Left renal pelvis (tissue), 4 donors: Measurements from ENCODE around the gene CLPSL2. TPM values are rescaled to one million over a fixed set of nuclear protein-coding genes. Genes with fewer than 3 reads are reported as not detected.
"Not testable (repeated sequence)": the region's sequence is repeated elsewhere in the genome, so short reads cannot be mapped to it uniquely, and the experiment has no call there.

Source experiments
- DNase-seq, 4 donors: peaks; one replicate each; pipeline ENCODE4 v3.0.0-alpha.2; 2013; ENCODE audit warnings: low read depth in 4 of 4, low spot score in 3 of 4
- polyA plus RNA-seq, 4 donors: library from polyadenylated mRNA; unstranded; fragments of 120-200 nt; gene quantifications; one replicate each; pipeline ENCODE4 v1.2.1, GENCODE V29; 2013; ENCODE audit not compliant: insufficient read length in 4 of 4

CLPSL2 gene, protein sequence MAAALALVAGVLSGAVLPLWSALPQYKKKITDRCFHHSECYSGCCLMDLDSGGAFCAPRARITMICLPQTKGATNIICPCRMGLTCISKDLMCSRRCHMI
- under 1 TPM in 2 of 4 donors, not detected in 2; 0.40 to 0.52 TPM for polyA plus RNA-seq

DNA sequence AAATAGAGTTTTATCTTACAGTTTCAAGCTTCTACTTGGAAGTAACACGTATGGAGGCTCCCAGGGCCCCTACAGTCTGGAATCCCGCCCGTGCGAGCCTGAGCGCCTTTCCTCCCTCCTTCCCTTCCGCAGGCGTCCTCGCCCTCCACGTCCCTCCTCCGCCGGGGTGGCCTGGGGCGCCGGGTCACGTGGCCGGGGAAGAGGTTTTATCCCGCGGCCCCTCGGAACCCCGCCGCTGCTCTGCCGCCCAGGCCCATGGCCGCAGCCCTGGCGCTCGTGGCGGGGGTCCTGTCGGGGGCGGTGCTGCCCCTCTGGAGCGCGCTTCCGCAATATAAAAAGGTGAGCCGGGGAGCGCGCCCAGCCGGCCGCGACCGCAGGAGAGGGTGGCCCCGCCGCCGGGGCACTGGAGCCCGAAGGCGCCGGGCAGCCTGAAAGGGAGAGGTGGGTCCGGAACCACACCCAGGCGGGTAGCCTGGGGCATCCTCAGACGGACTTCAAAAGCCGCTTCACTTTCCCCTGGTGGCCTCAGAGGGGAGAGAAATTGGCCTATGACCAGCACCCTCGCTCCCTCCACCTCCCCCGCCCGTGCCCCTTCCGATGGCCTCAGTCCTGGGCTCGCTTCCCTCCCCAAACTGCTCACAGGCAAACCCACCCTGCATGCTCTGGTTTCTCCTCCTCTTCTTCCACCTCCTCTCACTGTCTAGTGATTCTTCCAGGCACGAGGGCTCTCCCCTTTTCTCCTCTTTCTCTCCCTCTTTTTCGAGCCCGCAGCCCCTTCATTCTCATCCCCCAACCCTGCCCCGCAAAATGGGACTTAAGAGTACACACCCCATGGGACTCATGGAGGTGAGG lies at the start of gene CLPSL2:
Gene CLPSL2 (plus strand): TSS at position 235 of the 852 bp plus-strand sequence. CDS start 21 bp downstream, at position 256.
- peak in 1 of 4 donors; percentile 18 for DNase-seq

DNA sequence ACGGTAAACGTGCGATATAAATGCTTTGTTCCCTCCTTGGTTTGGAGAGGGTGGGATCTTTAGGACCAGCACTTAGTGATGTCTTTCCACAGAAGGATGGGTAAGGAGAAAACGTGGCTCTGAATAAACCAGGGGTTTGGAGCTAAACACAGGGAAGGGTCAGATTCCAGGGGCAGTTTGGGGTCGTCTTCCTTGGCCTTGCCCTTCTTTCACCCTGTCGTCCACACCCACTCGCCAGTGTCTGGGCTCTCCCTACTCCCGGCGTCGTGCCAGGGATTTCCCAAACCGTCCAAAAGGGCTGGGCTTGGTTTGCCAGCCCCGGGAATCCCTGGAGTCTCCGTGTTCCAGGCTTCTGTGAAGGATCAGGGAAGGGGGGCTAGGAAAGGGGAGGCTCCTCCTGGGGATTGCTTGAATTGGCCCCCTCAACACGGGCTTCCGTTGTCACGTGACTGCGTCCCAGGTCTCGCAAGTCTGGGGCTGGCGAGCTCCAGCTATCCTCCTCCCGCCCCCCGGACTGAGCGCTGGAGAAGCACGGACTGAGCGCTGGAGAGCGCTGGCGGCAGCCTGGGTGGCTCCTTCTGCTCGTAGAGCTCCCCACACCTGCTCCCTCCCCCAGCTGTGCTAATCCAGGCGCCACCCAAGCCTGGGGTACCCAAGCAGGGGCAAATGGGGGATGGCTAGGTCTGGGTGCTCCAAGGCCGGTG lies 49.0 kb upstream of the CLPSL2 start:
- DNase-seq = peak; percentile 56 to 67 (median 64)

DNA sequence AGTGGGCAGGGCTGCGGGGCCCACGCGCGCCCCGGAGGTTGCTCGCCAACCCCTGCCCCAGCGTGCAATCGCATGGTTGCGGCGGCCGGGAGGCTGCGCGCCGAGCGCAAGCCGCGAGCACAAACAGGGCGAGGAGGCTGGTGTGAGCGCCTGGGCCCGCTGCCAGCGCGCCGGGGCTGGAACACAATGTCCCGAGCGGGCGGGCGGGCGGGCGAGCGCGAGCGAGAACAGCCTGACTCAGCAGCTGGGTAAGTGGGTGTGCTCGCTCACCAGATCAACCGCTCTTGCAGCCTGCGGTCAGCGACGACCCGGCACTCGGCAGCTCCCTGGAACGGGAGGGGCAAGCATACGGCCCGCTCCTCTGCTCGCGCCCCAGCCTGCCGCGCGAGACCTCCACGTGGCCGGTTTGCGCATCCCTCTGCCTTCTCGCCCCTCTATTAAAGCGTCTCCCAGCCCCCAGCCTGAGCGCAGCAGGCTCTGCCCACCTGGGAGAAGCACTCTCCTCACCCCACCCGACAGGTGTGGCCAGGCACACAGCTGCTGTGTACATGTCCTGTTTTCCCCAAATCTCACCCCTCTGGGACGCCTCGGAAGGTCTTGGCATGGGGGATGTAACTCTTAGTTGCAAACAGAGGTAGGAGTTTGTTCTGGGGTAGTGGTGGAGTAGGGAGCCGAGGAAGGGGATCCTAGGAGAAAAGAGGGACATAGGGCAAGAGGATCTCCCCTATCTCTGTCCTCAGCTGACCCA lies 48.3 kb upstream of the CLPSL2 start:
- peak; percentile 62 to 68 (median 64) for DNase-seq

DNA sequence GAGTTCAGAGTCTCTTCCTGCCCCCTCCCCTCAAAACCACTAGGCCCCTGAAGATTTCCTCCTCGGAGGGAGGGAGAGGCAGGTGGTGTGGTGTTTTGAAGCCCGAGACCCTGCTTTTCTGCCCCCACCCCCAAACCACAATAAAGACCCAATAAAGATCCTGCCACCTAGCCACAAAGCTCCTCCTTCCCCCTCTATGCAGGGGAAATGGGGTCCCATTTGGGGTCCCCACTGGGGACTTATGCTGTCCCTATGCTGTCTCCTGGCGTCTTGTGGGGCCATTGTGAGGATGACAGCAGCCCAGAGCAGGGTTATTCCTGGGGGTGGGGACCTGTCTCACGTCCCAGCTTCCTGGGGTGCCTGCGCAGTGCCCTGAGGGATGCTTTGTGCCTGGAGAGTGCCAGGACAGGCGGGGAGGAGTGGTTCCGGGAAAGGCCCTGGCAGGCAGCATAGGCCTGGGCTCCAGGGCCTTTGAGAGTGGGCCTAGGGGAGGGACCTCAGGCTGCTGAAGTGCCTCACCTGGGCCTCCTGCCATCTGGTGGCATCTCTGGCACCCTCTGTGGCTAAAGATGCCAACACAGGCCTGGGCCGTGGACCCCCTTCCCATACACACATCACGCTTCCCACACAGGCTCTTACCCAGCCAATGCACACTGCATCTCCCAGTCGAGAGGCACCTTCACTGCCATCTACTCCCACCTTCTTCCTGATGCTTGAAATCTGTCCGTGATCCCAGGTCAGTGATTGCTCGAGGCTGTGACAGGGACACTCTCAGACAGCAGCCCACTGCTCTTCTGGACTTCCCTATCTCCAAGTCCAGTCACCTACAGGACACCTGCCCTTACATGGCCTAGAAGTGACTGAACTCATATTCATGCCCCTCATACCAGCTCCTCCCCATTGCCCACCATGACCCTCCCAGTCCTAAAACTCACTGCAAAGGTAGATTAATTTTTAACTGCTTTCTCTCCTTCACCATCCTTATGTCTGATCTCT lies 47.4 kb upstream of the CLPSL2 start:
- DNase-seq = no peak

DNA sequence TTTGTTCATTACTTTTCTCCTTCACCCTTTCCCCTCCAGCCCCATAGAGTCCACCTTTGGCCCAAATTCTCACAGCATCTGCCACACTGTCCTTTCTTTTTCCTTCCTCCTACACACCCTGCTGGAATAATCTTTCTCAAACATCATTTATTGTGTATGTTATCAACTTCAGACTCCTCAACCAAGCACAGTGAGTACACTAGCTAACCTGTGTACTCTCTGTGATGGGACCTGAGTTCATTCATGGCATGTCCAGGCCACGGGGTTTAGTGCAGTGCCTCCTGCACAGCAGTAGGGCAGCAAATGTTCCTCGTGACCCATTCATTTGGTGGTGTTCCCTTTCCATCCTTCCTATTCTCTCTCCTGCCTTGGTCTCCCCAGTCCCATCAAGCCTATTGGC lies 46.7 kb upstream of the CLPSL2 start:
- DNase-seq = no peak

DNA sequence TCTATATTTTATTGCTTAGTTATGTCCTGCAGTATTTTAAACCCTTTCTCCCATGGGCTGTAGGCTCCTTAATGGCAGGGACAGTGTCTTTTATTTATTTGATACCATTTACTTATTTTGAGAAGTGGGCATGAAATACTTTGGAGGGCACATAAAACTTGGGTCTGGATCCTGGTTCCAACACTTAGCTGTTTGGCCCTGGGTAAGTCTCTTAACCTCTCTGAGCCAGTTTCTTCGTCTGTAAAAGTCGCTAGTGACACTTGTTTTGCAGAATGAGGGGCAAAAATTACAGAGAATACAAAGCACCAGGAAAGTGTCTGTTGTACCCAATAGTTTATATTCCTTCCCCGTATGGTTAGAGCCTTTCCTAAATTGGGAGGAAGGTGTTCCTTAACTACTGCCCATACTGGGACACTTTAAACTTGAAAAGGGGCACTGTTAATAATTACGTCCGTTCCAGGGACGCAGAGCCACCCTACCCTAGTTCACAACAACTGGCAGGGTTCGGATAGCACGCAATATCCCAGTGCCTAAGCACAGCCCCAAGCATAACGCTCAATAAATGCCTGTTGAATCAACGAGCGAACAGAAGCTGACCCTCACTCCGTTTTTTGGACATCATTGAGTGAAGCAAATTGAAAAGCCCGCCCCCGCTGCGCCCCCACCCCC lies 45.5 kb upstream of the CLPSL2 start:
- DNase-seq = no peak

DNA sequence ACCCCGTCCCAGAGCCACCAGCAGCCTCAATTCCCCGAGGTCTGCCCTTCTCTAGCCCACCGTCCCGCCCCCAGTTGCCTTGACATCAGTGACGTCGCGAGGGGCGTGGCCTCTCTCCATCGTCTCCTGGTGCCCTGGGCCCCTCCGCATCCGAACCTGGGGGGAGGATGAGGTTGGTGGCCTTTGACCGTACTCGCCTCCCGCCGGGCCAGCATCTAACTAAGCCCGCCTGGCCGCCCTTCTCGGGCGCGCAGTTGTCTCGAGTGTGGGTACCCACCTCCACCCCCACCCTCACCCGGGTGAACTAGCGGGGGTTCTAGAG lies 45.0 kb upstream of the CLPSL2 start:
- peak; percentile 74 to 80 (median 78) for DNase-seq

DNA sequence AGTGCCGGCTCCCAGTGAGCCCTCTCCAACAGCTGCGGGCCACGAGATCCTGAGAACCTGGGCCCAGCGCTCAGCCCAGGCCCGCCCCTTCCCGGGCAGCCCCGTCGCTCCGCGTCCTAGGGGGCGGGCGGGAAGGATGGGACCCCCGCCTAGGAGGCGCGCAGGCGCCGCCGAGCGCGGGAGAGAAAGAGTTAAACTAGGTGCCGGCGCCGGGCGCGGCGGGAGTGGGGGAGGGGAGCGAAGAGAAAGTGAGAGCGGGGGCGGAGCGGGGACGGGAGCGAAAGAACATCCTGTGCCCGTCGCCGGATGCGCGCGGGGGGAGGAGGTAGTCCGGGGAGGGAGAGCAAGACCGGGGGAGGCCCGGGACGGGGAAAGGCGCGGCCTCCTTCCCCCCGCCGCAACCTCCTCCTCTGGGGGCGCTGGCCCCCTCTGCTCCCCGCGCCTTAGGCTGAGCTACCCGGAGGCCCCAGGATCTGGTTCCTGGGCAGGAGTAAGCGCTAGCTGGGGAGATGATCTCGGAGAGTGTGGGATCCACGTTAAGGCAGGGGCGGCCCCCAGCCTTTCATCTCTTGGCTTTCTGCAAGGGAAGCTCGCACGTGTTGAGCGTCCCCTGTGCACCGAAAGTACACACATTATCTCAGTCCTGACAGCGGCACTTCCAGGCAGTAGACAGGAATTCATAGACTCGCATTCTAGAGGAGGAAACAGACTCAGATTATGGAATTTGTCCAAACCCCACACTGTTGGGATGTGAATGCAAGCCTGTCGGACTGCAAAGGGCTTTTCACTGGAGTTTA lies 44.5 kb upstream of the CLPSL2 start:
- DNase-seq = peak; percentile 66 to 75 (median 72)

DNA sequence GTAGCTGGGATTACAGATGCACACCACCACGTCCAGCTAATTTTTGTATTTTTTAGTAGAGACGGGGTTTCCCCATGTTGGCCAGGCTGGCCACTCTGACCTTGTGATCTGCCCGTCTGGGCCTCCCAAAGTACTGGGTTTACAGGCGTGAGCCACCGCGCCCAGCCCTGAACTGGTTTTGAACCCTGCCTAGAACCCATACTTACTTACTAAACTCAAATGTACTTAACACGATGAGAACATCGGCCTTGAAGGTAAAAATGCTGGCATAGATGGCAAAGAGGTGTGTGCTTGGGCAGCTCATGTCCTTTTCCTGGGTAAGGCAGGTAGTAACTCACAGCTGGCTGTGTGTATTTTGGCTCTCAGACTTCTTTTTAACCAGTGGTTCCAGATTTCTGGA lies 42.8 kb upstream of the CLPSL2 start:
- DNase-seq = no peak

DNA sequence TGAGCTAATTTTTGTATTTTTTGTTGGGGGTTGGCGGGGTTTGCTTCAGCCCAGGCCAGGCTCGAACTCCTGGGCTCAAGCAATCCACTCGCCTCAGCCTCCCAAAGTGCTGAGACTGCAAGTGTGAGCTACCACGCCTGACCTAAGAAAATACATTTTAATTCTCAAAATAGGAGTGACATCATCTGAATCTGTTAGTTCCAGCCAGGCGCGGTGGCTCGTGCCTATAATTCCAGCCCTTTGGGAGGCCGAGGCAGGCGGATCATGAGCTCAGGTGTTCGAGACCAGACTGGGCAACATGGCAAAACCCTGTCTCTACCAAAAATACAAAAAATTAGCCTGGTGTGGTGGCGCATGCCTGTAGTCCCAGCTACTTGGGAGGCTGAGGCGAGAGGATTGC lies 42.1 kb upstream of the CLPSL2 start:
- DNase-seq = not testable (repeated sequence)

DNA sequence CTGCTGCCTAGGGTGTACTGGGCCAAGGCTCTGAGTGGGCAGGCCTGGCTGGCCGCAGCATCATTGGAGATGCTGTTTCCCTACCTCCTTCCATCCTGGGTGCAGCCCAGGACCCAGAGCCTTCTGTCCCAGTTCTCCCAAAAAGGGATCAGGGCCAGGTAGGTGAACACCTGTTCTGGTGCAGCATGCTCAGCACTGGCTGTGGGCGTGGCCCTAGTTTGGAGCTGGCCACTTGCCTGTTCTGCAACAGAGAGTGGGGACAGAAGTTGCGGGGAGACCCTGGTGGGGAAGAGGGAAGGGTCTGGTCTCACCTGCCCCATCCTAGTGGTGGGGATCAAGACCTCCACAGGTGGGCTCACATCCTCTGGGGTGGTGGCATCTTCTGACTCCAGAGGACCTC lies 40.9 kb upstream of the CLPSL2 start:
- no peak for DNase-seq

DNA sequence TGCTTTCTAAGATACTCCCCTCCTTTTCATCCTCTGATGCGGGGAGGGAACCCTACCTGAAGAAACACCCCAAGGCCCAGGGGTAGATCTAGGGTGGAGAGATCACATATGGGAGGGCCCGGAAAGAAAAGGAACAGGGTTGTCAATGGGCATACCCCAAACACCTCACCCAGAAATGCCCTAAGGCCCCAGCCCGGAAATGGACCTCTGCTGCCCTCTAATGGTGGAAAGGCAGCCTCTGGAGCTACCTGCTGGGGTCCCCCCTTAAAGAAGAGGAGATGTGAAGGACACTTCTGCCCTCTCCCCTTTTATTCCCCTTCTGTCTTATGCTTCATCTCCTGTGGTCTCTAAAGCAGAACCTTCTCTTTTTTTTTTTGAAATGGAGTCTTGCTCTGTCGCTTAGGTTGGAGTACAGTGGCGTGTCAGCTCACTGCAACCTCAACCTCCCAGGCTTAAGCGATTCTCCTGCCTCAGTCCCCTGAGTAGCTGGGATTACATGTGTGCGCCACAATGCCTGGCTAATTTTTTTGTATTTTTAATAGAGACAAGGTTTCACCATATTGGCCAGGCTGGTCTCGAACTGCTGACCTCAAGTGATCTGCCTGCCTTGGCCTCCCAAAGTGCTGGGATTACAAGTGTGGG lies 40.0 kb upstream of the CLPSL2 start:
- no peak for DNase-seq

DNA sequence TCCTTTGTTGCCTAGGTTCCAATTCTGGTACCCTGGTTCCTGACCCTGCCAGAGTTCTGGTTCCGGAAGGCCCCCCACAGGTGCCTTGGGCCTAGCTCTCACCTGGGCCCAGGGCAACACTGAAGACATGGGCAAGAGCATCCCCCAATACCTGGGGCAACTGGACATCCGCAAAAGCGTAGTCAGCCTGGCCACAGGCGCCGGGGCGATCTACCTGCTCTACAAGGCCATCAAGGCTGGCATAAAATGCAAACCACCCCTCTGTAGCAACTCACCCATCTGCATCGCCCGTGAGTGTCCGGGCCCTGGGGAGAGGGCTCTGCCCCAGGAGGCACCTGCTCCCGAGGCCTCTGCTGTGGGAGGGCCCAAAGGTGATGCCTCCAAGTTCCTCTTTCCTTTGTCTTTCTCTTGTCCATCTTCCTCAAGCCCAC lies 39.4 kb upstream of the CLPSL2 start, which contains the start of gene ARMC12:
Gene ARMC12 (plus strand): TSS at position 51 of the 431 bp plus-strand sequence. CDS start 77 bp downstream, at position 128.
- no peak for DNase-seq

DNA sequence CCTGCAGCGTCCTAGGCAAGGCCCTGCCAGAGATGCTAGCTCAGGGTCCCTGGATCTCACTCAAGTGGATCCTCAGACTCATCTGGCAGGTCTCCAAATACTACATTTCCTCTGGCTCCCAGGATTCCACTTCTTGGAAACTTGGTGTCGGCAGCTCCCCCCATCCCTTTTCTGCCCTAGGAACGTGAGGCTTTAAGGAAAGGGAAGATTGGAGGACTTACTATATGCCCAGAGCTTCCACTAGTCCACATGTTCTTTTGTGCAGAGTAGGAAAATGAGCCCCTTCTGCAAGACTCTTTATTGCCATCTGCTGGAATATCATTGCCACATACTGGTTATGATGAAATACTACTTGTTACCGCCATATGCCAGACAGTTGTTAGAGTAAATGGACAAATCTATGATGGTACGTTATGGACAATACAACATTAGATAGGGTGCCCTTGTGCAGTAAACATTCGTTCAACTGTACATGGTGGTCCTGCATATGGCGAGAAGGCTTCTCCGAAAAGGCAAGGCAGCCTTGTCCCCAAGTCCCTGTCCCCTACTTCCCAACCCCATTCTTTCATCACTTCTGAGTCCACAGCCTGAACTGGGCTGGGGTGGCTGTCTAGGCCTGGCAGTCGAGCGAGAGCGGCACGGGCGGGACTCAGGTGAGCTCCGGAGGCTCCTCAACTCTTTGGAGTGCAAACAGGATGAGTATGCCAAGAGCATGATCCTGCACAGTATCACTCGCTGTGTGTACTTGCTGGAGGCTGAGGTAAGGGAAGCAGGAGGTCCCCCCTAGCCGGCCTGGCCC lies 38.8 kb upstream of the CLPSL2 start:
- peak in 2 of 4 donors; percentile 44 to 61 for DNase-seq

DNA sequence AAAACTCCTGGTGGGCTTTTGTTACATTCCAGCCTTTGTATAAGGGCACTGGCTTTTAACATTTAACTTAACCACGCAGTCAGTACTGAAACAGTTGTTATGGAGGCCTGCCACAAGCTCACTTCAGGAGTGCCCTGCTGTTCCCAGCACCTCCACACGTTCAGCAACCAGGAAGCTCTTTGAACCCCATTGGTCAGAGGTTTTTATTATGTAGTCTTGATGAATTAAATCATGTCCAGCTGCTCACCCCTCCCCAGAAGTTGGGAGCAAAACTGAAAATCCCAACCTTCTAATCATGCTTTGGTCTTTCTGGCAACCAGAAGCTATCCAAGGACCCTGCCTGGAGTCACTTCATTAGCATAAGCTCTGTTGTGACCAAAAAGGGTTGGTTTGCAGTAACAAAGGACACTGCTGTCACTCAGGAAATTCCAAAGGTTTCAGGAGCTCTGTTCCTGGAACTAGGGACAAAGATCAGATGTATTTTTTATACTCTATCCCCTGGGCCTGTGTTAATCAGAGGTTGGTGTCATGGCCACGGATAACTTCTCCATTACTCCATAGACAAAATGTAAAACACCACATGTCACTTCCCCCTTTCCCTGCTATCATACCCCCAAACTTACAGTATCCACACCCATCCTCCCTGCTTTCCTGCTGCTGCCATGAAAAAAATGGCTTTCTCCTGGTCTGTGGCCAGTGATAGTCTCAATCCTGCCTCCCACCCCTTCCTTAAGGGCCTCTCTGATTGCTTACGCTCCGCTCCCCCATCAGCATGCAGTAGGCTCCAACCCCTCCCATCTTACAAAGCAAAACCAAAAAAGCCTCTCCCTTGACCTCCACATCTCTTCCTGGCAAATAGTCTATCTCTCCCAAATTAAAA lies 36.5 kb upstream of the CLPSL2 start:
- DNase-seq = no peak

DNA sequence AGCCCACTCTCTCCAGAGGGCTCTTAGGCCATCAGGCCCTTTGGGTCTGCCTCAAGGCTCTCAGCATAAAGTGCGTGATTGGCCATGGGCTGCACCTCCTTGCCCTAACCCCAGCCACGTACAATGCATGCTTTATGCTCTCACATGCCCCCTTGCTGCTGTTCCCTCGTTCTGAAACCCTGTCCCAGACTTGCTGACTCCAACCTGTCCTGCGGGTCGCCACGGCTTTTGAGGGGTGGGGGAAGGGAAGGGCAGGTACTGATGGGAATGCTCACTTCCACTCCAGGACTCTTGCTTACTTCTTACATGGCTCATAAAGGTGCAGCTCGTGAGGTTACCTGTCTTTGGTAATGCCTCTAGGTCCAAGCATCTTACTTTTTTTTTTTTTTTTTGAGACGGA lies 33.6 kb upstream of the CLPSL2 start:
- DNase-seq = no peak
